ACC112 (cell line): ENCODE measurements around the gene MGAT5.

Experiments used
- H2AFZ ChIP-seq: fragments of 200-600 bp; sonication (generic); one replicate; pipeline ENCODE4 v1.6.0; 2017; ENCODE audit warnings: antibody characterized with exemption, low read length; ENCODE audit not compliant: unreplicated experiment
- H3K27ac ChIP-seq: fragments of 200-600 bp; sonication (generic); 2 replicates; pipeline ENCODE4 v1.5.1; 2014; ENCODE audit warnings: low read depth, mild to moderate bottlenecking, antibody characterized with exemption, low read length, moderate library complexity
- H3K27me3 ChIP-seq: fragments of 200-600 bp; sonication (generic); 2 replicates; pipeline ENCODE4 v1.6.1; 2014; ENCODE audit warnings: mild to moderate bottlenecking, antibody characterized with exemption, low read length, moderate library complexity, mixed read lengths; ENCODE audit not compliant: insufficient read depth
- H3K36me3 ChIP-seq: fragments of 200-600 bp; sonication (generic); 2 replicates; pipeline ENCODE4 v1.6.1; 2016; ENCODE audit warnings: mild to moderate bottlenecking, antibody characterized with exemption, low read length, moderate library complexity, mixed read lengths; ENCODE audit not compliant: insufficient read depth
- H3K4me1 ChIP-seq: fragments of 200-600 bp; sonication (generic); one replicate; pipeline ENCODE4 v1.6.1; 2016; ENCODE audit warnings: low read length, mixed read lengths; ENCODE audit not compliant: insufficient read depth, unreplicated experiment, control insufficient read depth
- H3K4me3 ChIP-seq: fragments of 200-600 bp; sonication (generic); 2 replicates; pipeline ENCODE4 v1.5.1; 2014; ENCODE audit warnings: mild to moderate bottlenecking, low read depth, low read length
- H3K79me2 ChIP-seq: fragments of 200-600 bp; sonication (generic); one replicate; pipeline ENCODE4 v1.6.0; 2016; ENCODE audit warnings: low read length; ENCODE audit not compliant: control insufficient read depth, unreplicated experiment, insufficient read depth

Gene MGAT5

GRCh38 chr2:134277223-134277622 lies 23.4 kb downstream of the MGAT5 start:
- no peaks in the 10 kb centered on the region for H3K79me2 ChIP-seq

GRCh38 chr2:134278553-134278952 lies 24.7 kb downstream of the MGAT5 start:
- Histone ChIP-seq H3K4me1 (peaks cover 8% of the 10 kb centered on the region), H3K27me3 (no peaks in the 10 kb centered on the region), H3K27ac (no peak overlapping the region), H3K79me2 (no peaks in the 10 kb centered on the region), H3K4me3 (no peak overlapping the region), H2AFZ (no peak overlapping the region), H3K36me3 (no peaks in the 10 kb centered on the region)

More at GRCh38 chr2:134277223-134277622, 23.4 kb downstream of the MGAT5 start:
- Histone ChIP-seq H3K36me3 (no peaks in the 10 kb centered on the region), H3K27ac (no peak overlapping the region), H3K4me3 (no peak overlapping the region), H3K27me3 (no peaks in the 10 kb centered on the region), H3K4me1 (peaks cover 8% of the 10 kb centered on the region), H2AFZ (no peak overlapping the region)

GRCh38 chr2:134279417-134279816 lies 25.5 kb downstream of the MGAT5 start:
- Histone ChIP-seq H3K27ac (no peak overlapping the region), H3K36me3 (no peaks in the 10 kb centered on the region), H2AFZ (no peak overlapping the region), H3K27me3 (no peaks in the 10 kb centered on the region), H3K4me1 (peaks cover 8% of the 10 kb centered on the region), H3K79me2 (no peaks in the 10 kb centered on the region), H3K4me3 (no peak overlapping the region)

- Histone ChIP-seq H2AFZ (no peak overlapping the region), H3K79me2 (no peaks in the 10 kb centered on the region), H3K4me3 (no peak overlapping the region), H3K27ac (no peak overlapping the region), H3K4me1 (peaks cover 8% of the 10 kb centered on the region), H3K27me3 (no peaks in the 10 kb centered on the region), H3K36me3 (no peaks in the 10 kb centered on the region)
Observed at GRCh38 chr2:134280231-134280630, 26.4 kb downstream of the MGAT5 start.

- Histone ChIP-seq H3K4me1 (peaks cover 8% of the 10 kb centered on the region), H3K79me2 (no peaks in the 10 kb centered on the region), H3K27me3 (no peaks in the 10 kb centered on the region), H3K4me3 (no peak overlapping the region), H3K36me3 (no peaks in the 10 kb centered on the region), H3K27ac (no peak overlapping the region), H2AFZ (no peak overlapping the region)
Observed at GRCh38 chr2:134280726-134281125, 26.9 kb downstream of the MGAT5 start.

- H3K27me3 ChIP-seq: no peaks in the 10 kb centered on the region
- peaks cover 4% of the 10 kb centered on the region for H3K4me1 ChIP-seq
- H2AFZ ChIP-seq: no peak overlapping the region
- H3K27ac ChIP-seq: no peak overlapping the region
- no peak overlapping the region for H3K4me3 ChIP-seq
- no peaks in the 10 kb centered on the region for H3K79me2 ChIP-seq
- no peaks in the 10 kb centered on the region for H3K36me3 ChIP-seq
Observed at GRCh38 chr2:134281815-134282419, 28.0 kb downstream of the MGAT5 start.

- Histone ChIP-seq H3K79me2 (no peaks in the 10 kb centered on the region), H3K4me3 (no peak overlapping the region), H3K27me3 (no peaks in the 10 kb centered on the region), H2AFZ (no peak overlapping the region), H3K27ac (no peak overlapping the region), H3K36me3 (no peaks in the 10 kb centered on the region), H3K4me1 (no peaks in the 10 kb centered on the region)
Observed at GRCh38 chr2:134282629-134283400, 28.9 kb downstream of the MGAT5 start.

- no peak overlapping the region for H2AFZ ChIP-seq
- no peak overlapping the region for H3K27ac ChIP-seq
- H3K36me3 ChIP-seq: no peaks in the 10 kb centered on the region
- no peaks in the 10 kb centered on the region for H3K4me1 ChIP-seq
- no peaks in the 10 kb centered on the region for H3K27me3 ChIP-seq
- H3K4me3 ChIP-seq: no peak overlapping the region
- no peaks in the 10 kb centered on the region for H3K79me2 ChIP-seq
Observed at GRCh38 chr2:134283661-134284060, 29.8 kb downstream of the MGAT5 start.

- Histone ChIP-seq H3K4me1 (no peaks in the 10 kb centered on the region), H3K36me3 (no peaks in the 10 kb centered on the region), H3K4me3 (no peak overlapping the region), H2AFZ (no peak overlapping the region), H3K27me3 (no peaks in the 10 kb centered on the region), H3K79me2 (no peaks in the 10 kb centered on the region), H3K27ac (no peak overlapping the region)
Observed at GRCh38 chr2:134284119-134284670, 30.3 kb downstream of the MGAT5 start.

GRCh38 chr2:134287323-134287722 lies 33.5 kb downstream of the MGAT5 start:
- H3K4me1 ChIP-seq: peaks cover 8% of the 10 kb centered on the region
- H3K36me3 ChIP-seq: no peaks in the 10 kb centered on the region
- no peak overlapping the region for H2AFZ ChIP-seq
- no peaks in the 10 kb centered on the region for H3K27me3 ChIP-seq
- no peak overlapping the region for H3K4me3 ChIP-seq
- H3K27ac ChIP-seq: no peak overlapping the region
- no peaks in the 10 kb centered on the region for H3K79me2 ChIP-seq

- Histone ChIP-seq H3K4me3 (no peak overlapping the region), H3K79me2 (no peaks in the 10 kb centered on the region), H3K4me1 (peaks cover 8% of the 10 kb centered on the region), H2AFZ (no peak overlapping the region), H3K36me3 (no peaks in the 10 kb centered on the region), H3K27ac (no peak overlapping the region), H3K27me3 (no peaks in the 10 kb centered on the region)
Observed at GRCh38 chr2:134288814-134289213, 34.9 kb downstream of the MGAT5 start.
